Fibroblast of skin of right biceps (primary cell): ENCODE results near the gene ECSCR.
A peak's percentile ranks its signal among the peaks of the same experiment; 100 is the strongest.
"Not testable (repeated sequence)": the region's sequence is repeated elsewhere in the genome, so short reads cannot be mapped to it uniquely, and the experiment has no call there.

ENCODE experiments used
- DNase-seq: peaks from one replicate; pipeline ENCODE4 v3.0.0-alpha.2; 2013

The ECSCR gene

GRCh38 chr5:139410121-139410992 is 52.2 kb downstream of the ECSCR start:
- no peak for DNase-seq

GRCh38 chr5:139409116-139409515 is 53.4 kb downstream of the ECSCR start:
- DNase-seq: not testable (repeated sequence)

GRCh38 chr5:139408191-139408590 is 54.4 kb downstream of the ECSCR start:
- no peak for DNase-seq

GRCh38 chr5:139407517-139407916 is 55.0 kb downstream of the ECSCR start:
- no peak for DNase-seq

GRCh38 chr5:139406963-139407362 is 55.6 kb downstream of the ECSCR start:
- no peak for DNase-seq

- no peak for DNase-seq
These were observed 58.1 kb downstream of the ECSCR start for GRCh38 chr5:139404484-139404840.

- peak; percentile 98 for DNase-seq
These were observed 58.6 kb downstream of the ECSCR start, which contains the start of gene SPATA24 for GRCh38 chr5:139403787-139404483. SPATA24 (minus strand) TSS chr5:139404089; CDS start chr5:139404060, 29 bp downstream.

GRCh38 chr5:139403418-139403786 is 59.1 kb downstream of the ECSCR start:
- DNase-seq: no peak

- DNase-seq: no peak
These were observed 59.9 kb downstream of the ECSCR start for GRCh38 chr5:139402561-139403158.

GRCh38 chr5:139401546-139401945 is 61.0 kb downstream of the ECSCR start:
- DNase-seq: no peak

- no peak for DNase-seq
These were observed 62.9 kb downstream of the ECSCR start for GRCh38 chr5:139399501-139400121.
